AG10803 (cell line): ENCODE results near the gene RS1.
A peak's percentile ranks its signal among the peaks of the same experiment; 100 is the strongest.

Experiments used
- DNase-seq: peaks from one replicate; pipeline ENCODE4 v3.0.0; 2010; ENCODE audit warnings: low read depth
- H3K4me3 ChIP-seq: 2 replicates; pipeline ENCODE4 v1.5.1; 2011; ENCODE audit warnings: mild to moderate bottlenecking, low read length, control low read depth
- TF ChIP-seq, protein P1 (sequence below): conservative IDR thresholded peaks from 2 replicates; pipeline ENCODE4 v1.5.1; 2011; ENCODE audit warnings: mild to moderate bottlenecking, low read length, control low read depth, inconsistent platforms

Gene RS1

DNA sequence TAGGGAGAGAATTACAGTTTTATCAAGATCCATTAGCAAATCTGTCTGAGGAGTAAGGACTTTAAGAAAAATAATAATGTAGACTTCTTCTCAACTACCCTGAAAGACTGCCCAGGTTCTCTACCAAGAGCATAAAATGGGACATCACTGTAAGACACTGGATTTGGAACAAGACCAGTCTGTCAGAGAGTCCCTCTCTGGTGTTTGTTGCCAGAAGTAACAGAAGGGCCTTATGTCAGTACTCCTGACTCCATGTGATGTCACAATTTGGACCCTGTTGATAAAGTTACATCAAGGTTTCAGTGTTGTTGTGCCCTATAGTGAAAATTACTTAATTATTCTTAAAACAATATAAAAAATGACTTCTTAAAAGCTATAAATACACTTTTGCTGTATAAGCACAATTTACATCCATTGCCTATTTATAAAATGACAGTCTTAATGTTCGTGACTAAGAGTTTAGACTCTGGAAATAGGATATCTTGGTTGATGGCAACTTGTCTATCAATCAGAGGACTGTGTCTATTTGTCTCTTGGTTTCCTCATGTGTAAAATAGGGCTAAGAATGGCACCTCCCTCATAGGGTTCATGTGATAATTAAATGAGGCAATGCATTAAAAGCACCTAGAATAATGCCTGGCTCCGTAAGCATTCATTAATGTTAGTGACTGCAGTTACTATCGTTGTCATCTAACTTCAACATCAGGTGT, 57.8 kb downstream of the RS1 start:
- TF ChIP-seq, protein P1, sequence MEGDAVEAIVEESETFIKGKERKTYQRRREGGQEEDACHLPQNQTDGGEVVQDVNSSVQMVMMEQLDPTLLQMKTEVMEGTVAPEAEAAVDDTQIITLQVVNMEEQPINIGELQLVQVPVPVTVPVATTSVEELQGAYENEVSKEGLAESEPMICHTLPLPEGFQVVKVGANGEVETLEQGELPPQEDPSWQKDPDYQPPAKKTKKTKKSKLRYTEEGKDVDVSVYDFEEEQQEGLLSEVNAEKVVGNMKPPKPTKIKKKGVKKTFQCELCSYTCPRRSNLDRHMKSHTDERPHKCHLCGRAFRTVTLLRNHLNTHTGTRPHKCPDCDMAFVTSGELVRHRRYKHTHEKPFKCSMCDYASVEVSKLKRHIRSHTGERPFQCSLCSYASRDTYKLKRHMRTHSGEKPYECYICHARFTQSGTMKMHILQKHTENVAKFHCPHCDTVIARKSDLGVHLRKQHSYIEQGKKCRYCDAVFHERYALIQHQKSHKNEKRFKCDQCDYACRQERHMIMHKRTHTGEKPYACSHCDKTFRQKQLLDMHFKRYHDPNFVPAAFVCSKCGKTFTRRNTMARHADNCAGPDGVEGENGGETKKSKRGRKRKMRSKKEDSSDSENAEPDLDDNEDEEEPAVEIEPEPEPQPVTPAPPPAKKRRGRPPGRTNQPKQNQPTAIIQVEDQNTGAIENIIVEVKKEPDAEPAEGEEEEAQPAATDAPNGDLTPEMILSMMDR = no peak
- H3K4me3 ChIP-seq = no peak overlapping the region
- no peak for DNase-seq

DNA sequence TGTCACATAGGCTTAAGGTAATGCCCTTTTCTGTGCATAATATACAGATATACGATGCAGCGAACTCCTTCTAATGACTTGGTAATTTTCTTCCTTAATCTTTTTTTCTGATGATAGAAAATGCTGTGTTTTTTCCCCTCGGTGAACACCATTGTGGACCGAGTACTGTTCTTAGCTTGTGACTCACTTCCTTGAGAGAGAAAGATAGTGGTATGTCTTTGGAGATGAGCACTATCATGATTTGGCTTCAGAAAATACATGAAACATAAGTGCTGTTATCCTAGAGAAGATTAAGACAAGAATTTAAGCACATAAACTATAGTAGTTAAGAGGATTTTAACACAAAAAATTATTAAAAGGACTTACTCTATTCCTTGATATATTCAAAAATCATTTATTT, 63.9 kb downstream of the RS1 start:
- TF ChIP-seq, protein P1 = no peak
- no peak overlapping the region for H3K4me3 ChIP-seq
- DNase-seq = no peak

DNA sequence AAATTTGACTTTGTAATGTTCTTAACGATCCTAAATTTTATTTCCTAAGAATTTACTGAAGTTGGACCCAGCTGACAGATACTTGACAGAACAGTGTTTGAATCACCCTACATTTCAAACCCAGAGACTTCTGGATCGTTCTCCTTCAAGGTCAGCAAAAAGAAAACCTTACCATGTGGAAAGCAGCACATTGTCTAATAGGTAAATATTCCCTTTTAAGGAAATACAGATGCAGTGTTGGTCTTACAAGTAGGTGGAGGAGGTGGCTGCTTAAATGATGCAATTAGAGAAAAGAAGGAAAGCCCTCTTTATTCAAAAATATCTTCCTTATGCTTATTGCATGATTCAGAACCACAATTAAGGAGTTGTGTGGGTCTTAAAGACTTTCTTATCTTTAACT, 73.5 kb downstream of the RS1 start:
- TF ChIP-seq, protein P1 = no peak
- DNase-seq = peak; percentile 2
- H3K4me3 ChIP-seq = no peak overlapping the region

DNA sequence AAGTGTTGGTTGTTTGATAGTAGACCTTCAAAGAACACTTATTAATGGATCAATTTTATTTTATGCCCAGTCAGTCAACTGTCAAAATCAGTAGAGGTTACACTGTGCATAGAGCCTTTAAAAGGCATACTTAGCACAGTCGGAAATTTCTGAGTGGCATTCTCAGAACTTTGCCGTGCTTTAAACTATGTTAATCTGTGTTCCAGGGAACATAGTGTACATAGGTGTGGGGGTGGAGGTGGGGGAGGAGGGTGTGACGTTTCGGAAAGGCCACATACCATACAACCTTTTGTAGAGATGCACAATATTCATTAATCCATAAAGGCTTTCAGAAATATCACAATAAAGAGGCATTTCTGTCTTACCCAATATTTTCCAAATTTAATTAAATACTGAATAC, 75.8 kb downstream of the RS1 start:
- no peak for DNase-seq
- TF ChIP-seq, protein P1 = no peak

DNA sequence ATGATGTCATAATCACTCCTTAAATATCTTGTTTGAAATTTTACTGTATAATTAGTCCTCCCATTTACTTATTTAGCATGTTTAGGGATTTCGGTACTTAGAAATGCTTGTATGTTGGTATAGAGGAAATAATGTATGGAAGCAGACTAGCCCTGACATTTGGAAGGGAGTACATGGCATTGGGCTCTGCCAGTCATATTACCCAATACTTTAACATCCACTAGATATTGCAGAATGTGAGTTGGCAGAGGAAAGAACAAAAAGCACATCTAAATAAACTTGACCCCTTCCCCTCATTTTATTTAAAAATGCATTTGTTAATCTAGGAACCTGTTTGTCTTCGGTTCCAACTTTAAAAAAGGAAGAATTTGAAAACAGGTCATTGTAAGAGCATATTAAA, 77.8 kb downstream of the RS1 start:
- no peak for DNase-seq
- no peak overlapping the region for H3K4me3 ChIP-seq
- TF ChIP-seq, protein P1 = no peak

More for the DNA sequence above, 75.8 kb downstream of the RS1 start:
- H3K4me3 ChIP-seq = no peak overlapping the region

GRCh38 chrX:18591834-18592233, 80.1 kb downstream of the RS1 start:
- H3K4me3 ChIP-seq = no peak overlapping the region
- TF ChIP-seq, protein P1 = no peak
- DNase-seq = no peak
